HepG2 (cell line): ENCODE results near the gene PYCR2. TPM values are rescaled to one million over a fixed set of nuclear protein-coding genes. Genes with fewer than 3 reads are reported as not detected.

Experiments
- BCL3 ChIP-seq: sonication (generic); formaldehyde crosslinking; IDR thresholded peaks from 2 replicates; pipeline ENCODE4 v1.5.1; 2020; ENCODE audit warnings: mild to moderate bottlenecking, missing genetic modification reagents, moderate library complexity
- CBX1 ChIP-seq: IDR thresholded peaks from one replicate; pipeline ENCODE4 v1.6.1; 2016; ENCODE audit warnings: antibody characterized with exemption, low read depth
- HNF4A ChIP-seq: sonication (generic); formaldehyde crosslinking; IDR thresholded peaks from 2 replicates; pipeline ENCODE4 v1.4.0; 2020; ENCODE audit warnings: missing genetic modification reagents
- IRF9 ChIP-seq: sonication (generic); formaldehyde crosslinking; IDR thresholded peaks from 2 replicates; pipeline ENCODE4 v1.8.0; 2022; ENCODE audit warnings: missing genetic modification reagents, mild to moderate bottlenecking, borderline replicate concordance
- KDM5A ChIP-seq: fragments of 200-600 bp; sonication (generic); IDR thresholded peaks from 2 replicates; pipeline ENCODE4 v1.7.0; 2018; ENCODE audit warnings: antibody characterized with exemption, mild to moderate bottlenecking, low read length, borderline replicate concordance
- KLF12 ChIP-seq: sonication (generic); formaldehyde crosslinking; IDR thresholded peaks from 2 replicates; pipeline ENCODE4 v1.4.0; 2020; ENCODE audit warnings: missing genetic modification reagents, borderline replicate concordance
- PHF21A ChIP-seq: sonication (generic); formaldehyde crosslinking; IDR thresholded peaks from 2 replicates; pipeline ENCODE4 v1.5.0; 2020; ENCODE audit warnings: mild to moderate bottlenecking, missing genetic modification reagents
- POGK ChIP-seq: sonication (generic); formaldehyde crosslinking; conservative IDR thresholded peaks from 2 replicates; pipeline ENCODE4 v1.8.0; 2022; ENCODE audit warnings: mild to moderate bottlenecking, moderate library complexity, missing genetic modification reagents
- PRDM4 ChIP-seq: sonication (generic); formaldehyde crosslinking; IDR thresholded peaks from 2 replicates; pipeline ENCODE4 v1.9.0; 2021; ENCODE audit warnings: missing genetic modification reagents, borderline replicate concordance
- RAD21 ChIP-seq: fragments of 450-650 bp; formaldehyde crosslinking; IDR thresholded peaks from 2 replicates; pipeline ENCODE4 v1.5.0; 2020; ENCODE audit warnings: mild to moderate bottlenecking
- SIX4 ChIP-seq: sonication (generic); formaldehyde crosslinking; IDR thresholded peaks from 2 replicates; pipeline ENCODE4 v1.4.0; 2020; ENCODE audit warnings: missing genetic modification reagents
- SKIL ChIP-seq: sonication (generic); formaldehyde crosslinking; IDR thresholded peaks from 2 replicates; pipeline ENCODE4 v1.8.0; 2022; ENCODE audit warnings: missing genetic modification reagents, mild to moderate bottlenecking, moderate library complexity, borderline replicate concordance
- SMC3 ChIP-seq: IDR thresholded peaks from 2 replicates; pipeline ENCODE4 v1.6.1; 2011; ENCODE audit warnings: low read length, improper control_type of control experiment
- SP5 ChIP-seq: IDR thresholded peaks from 2 replicates; pipeline ENCODE4 v1.6.1; 2016; ENCODE audit warnings: low read depth, borderline replicate concordance
- SYNCRIP ChIP-seq: fragments of 200-400 bp; formaldehyde crosslinking; IDR thresholded peaks from 2 replicates; pipeline ENCODE4 v1.6.1; 2018; ENCODE audit warnings: mild to moderate bottlenecking, low read depth, low read length; ENCODE audit not compliant: insufficient read depth
- ZNF674 ChIP-seq: sonication (generic); formaldehyde crosslinking; IDR thresholded peaks from 2 replicates; pipeline ENCODE4 v1.5.0; 2020; ENCODE audit warnings: low read depth, mild to moderate bottlenecking, missing genetic modification reagents
- ZXDC ChIP-seq: sonication (generic); formaldehyde crosslinking; IDR thresholded peaks from 2 replicates; pipeline ENCODE4 v1.5.0; 2020; ENCODE audit warnings: mild to moderate bottlenecking, missing genetic modification reagents
- polyA plus RNA-seq, 8 experiments: library from polyadenylated mRNA; depleted of rRNA in 3 of 8; stranded (reverse) in 7 of 8; unstranded in 1 of 8; fragments of >200 nt; fragmentation: Illumina TruSeq in 4 of 8; extraction: Trizol in 4 of 8; gene quantifications; 2 replicates each; pipeline versions ENCODE4 v1.2.1 to v1.2.3, GENCODE V29; 2011 to 2016; ENCODE audit warnings: low read depth in 4 of 8, missing spikeins in 1 of 8, mixed read lengths in 1 of 8; ENCODE audit not compliant: insufficient read depth in 1 of 8
- total RNA-seq, 5 experiments: library from RNA; depleted of rRNA; stranded (reverse); fragments of >200 nt; fragmentation: Illumina TruSeq; extraction: Trizol; gene quantifications; 2 replicates each; pipeline ENCODE4 v1.2.3, GENCODE V29; 2016; ENCODE audit warnings: low read depth in 1 of 5

Gene PYCR2
- total and polyA plus RNA-seq, 2 of the 13 experiments (the other 11 are each of a cell fraction or from before 2014, with no cell fraction given) = 47.2 to 47.8 TPM

GRCh38 chr1:225881959-225882693, 41.9 kb downstream of the PYCR2 start, which contains the start of gene TMEM63A (continued):
- peak; percentile 71 for TF ChIP-seq POGK (CRISPR knock-in tag)
- TF ChIP-seq KDM5A = peak; percentile 21; the same call in 1 of the 2 replicates
- TF ChIP-seq SIX4 = no peak
- peak; percentile 62 for TF ChIP-seq CBX1
- TF ChIP-seq SYNCRIP = no peak
- TF ChIP-seq KLF12 (CRISPR knock-in tag) = no peak
- TF ChIP-seq PRDM4 (CRISPR knock-in tag) = no peak
- no peak for TF ChIP-seq ZXDC (CRISPR knock-in tag)
- TF ChIP-seq PHF21A (CRISPR knock-in tag) = peak; percentile 72
- peak; percentile 70 for TF ChIP-seq RAD21 (CRISPR knock-in tag)
- no peak; the same call in 1 of the 2 replicates for TF ChIP-seq HNF4A (CRISPR knock-in tag)
- peak; percentile 70; the same call in 1 of the 2 replicates for TF ChIP-seq ZNF674 (CRISPR knock-in tag)
- no peak for TF ChIP-seq SMC3
- TF ChIP-seq IRF9 = no peak
- TF ChIP-seq BCL3 (CRISPR knock-in tag) = peak; percentile 71
- TF ChIP-seq SP5 (CRISPR knock-in tag) = no peak
- TF ChIP-seq SKIL (CRISPR knock-in tag) = no peak; the same call in 1 of the 2 replicates
